GM12875 (cell line): Measurements from ENCODE around the gene MRGPRG.

Source experiments
- H3K4me3 ChIP-seq: one replicate; pipeline ENCODE4 v1.5.1; 2011; ENCODE audit warnings: low read depth, low read length, control low read depth
- TF ChIP-seq, protein P1 (sequence below): IDR thresholded peaks from 2 replicates; pipeline ENCODE4 v1.5.1; 2011; ENCODE audit warnings: low read depth, mild to moderate bottlenecking, control low read depth, inconsistent platforms, low read length, moderate library complexity, borderline replicate concordance; ENCODE audit not compliant: insufficient read depth

Gene MRGPRG

GRCh38 chr11:3217818-3218482 is 663 bp downstream of the MRGPRG start:
- TF ChIP-seq, protein P1, sequence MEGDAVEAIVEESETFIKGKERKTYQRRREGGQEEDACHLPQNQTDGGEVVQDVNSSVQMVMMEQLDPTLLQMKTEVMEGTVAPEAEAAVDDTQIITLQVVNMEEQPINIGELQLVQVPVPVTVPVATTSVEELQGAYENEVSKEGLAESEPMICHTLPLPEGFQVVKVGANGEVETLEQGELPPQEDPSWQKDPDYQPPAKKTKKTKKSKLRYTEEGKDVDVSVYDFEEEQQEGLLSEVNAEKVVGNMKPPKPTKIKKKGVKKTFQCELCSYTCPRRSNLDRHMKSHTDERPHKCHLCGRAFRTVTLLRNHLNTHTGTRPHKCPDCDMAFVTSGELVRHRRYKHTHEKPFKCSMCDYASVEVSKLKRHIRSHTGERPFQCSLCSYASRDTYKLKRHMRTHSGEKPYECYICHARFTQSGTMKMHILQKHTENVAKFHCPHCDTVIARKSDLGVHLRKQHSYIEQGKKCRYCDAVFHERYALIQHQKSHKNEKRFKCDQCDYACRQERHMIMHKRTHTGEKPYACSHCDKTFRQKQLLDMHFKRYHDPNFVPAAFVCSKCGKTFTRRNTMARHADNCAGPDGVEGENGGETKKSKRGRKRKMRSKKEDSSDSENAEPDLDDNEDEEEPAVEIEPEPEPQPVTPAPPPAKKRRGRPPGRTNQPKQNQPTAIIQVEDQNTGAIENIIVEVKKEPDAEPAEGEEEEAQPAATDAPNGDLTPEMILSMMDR = no peak
- H3K4me3 ChIP-seq = no peak overlapping the region

GRCh38 chr11:3216027-3216525 is 2.5 kb downstream of the MRGPRG start:
- TF ChIP-seq, protein P1 = no peak

GRCh38 chr11:3215346-3216026 is 3.1 kb downstream of the MRGPRG start:
- H3K4me3 ChIP-seq = no peak overlapping the region
- TF ChIP-seq, protein P1 = no peak

More at GRCh38 chr11:3216027-3216525, 2.5 kb downstream of the MRGPRG start:
- H3K4me3 ChIP-seq = no peak overlapping the region

- no peak overlapping the region for H3K4me3 ChIP-seq
- TF ChIP-seq, protein P1 = no peak
Measured at GRCh38 chr11:3214420-3214699, 4.3 kb downstream of the MRGPRG start.

GRCh38 chr11:3213659-3214419 is 4.8 kb downstream of the MRGPRG start:
- TF ChIP-seq, protein P1 = no peak
- H3K4me3 ChIP-seq = no peak overlapping the region

- H3K4me3 ChIP-seq = no peak overlapping the region
- TF ChIP-seq, protein P1 = no peak
Measured at GRCh38 chr11:3208272-3208671, 10.3 kb downstream of the MRGPRG start.
